Ovary (tissue), 3 donors: ENCODE results near the gene P4HA2.

Experiments used
- CTCF ChIP-seq, 3 donors: fragments of 450-650 bp in 2 of 3; fragments of 200-600 bp in 1 of 3; IDR thresholded peaks; one replicate each; pipeline versions ENCODE4 v1.5.1 to v1.8.0; 2016 to 2022; ENCODE audit warnings: antibody characterized with exemption in 3 of 3, mild to moderate bottlenecking in 1 of 3
- EP300 ChIP-seq: sonication (generic); formaldehyde crosslinking; IDR thresholded peaks from one replicate; pipeline ENCODE4 v1.6.1; 2017; ENCODE audit warnings: antibody characterized with exemption
- POLR2A ChIP-seq: fragments of 450-650 bp; IDR thresholded peaks from one replicate; pipeline ENCODE4 v1.6.1; 2017; ENCODE audit warnings: antibody characterized with exemption, mild to moderate bottlenecking, moderate library complexity
- donor health status: DM: no; HTN: no; CAD: no.

GRCh38 chr5:132219289-132219970 is 8.2 kb downstream of the P4HA2 start:
- TF ChIP-seq CTCF (IDR thresholded peaks at IDR 0.05) (no peak), EP300 (no peak), POLR2A (no peak)
